CD4-positive, CD25-positive, alpha-beta regulatory T cell (primary cell): ENCODE measurements around the gene GALE. TPM values are rescaled to one million over a fixed set of nuclear protein-coding genes. Genes with fewer than 3 reads are reported as not detected.
A peak's percentile ranks its signal among the peaks of the same experiment; 100 is the strongest.
"Not testable (repeated sequence)": the region's sequence is repeated elsewhere in the genome, so short reads cannot be mapped to it uniquely, and the experiment has no call there.

ENCODE experiments used
- ATAC-seq, 2 donors: fragments of 150-1000 bp; cut with Tn5 transposase; one replicate each; pipeline ENCODE4 v1.10.0; 2021; ENCODE audit warnings: low read depth in 2 of 2, moderate number of reproducible peaks in 2 of 2, moderate library complexity in 1 of 2
- DNase-seq, 3 donors: peaks; one replicate each; pipeline versions ENCODE4 v3.0.0 to v3.0.0-alpha.2; 2012 to 2022; ENCODE audit warnings: mixed read lengths in 1 of 3
- H3K27ac ChIP-seq: one replicate; pipeline ENCODE4 v1.7.0; 2013; ENCODE audit warnings: mild to moderate bottlenecking, low read length; ENCODE audit not compliant: insufficient read depth, poor library complexity, severe bottlenecking
- H3K27me3 ChIP-seq: one replicate; pipeline ENCODE4 v1.7.0; 2013; ENCODE audit warnings: low read length; ENCODE audit not compliant: control insufficient read depth, insufficient read depth
- H3K36me3 ChIP-seq: one replicate; pipeline ENCODE4 v1.7.0; 2013; ENCODE audit warnings: mild to moderate bottlenecking, low read length, moderate library complexity; ENCODE audit not compliant: control insufficient read depth, insufficient read depth
- H3K4me1 ChIP-seq: 2 replicates; pipeline ENCODE4 v1.7.0; 2013; ENCODE audit warnings: mild to moderate bottlenecking, low read length; ENCODE audit not compliant: insufficient read depth, control insufficient read depth, poor library complexity, severe bottlenecking
- H3K4me3 ChIP-seq: one replicate; pipeline ENCODE4 v1.7.0; 2013; ENCODE audit warnings: low read depth, mild to moderate bottlenecking, low read length, moderate library complexity
- H3K9me3 ChIP-seq, 2 experiments: 1 replicate in 1 of 2; 2 replicates in 1 of 2; pipeline ENCODE4 v1.7.0; 2013; ENCODE audit warnings: low read length in 2 of 2, mild to moderate bottlenecking in 1 of 2, moderate library complexity in 1 of 2; ENCODE audit not compliant: control insufficient read depth in 2 of 2
- H3K27ac Mint-ChIP-seq, 3 donors: one replicate each; pipeline ENCODE4 v1.8.0; 2020 to 2022; ENCODE audit warnings: mild to moderate bottlenecking in 3 of 3, mixed read lengths in 3 of 3, moderate library complexity in 2 of 3
- H3K27me3 Mint-ChIP-seq: one replicate; pipeline ENCODE4 v1.8.0; 2022; ENCODE audit warnings: mild to moderate bottlenecking, mixed read lengths
- H3K36me3 Mint-ChIP-seq: one replicate; pipeline ENCODE4 v1.8.0; 2020; ENCODE audit warnings: mixed read lengths
- H3K4me1 Mint-ChIP-seq, 4 donors: one replicate each; pipeline ENCODE4 v1.8.0; 2020 to 2022; ENCODE audit warnings: mixed read lengths in 4 of 4, mild to moderate bottlenecking in 1 of 4
- H3K4me3 Mint-ChIP-seq, 4 donors: one replicate each; pipeline ENCODE4 v1.8.0; 2020 to 2022; ENCODE audit warnings: mild to moderate bottlenecking in 4 of 4, mixed read lengths in 4 of 4, moderate library complexity in 3 of 4
- H3K9me3 Mint-ChIP-seq, 7 donors: one replicate each; pipeline ENCODE4 v1.8.0; 2020 to 2022; ENCODE audit warnings: mixed read lengths in 7 of 7, mild to moderate bottlenecking in 3 of 7, moderate library complexity in 2 of 7
- polyA plus RNA-seq, 4 donors: library from polyadenylated mRNA; unstranded; fragments of 300-500 nt; fragmentation: Illumina TruSeq; gene quantifications; one replicate each; pipeline ENCODE4 v1.2.3, GENCODE V29; 2021
- total RNA-seq: library from RNA; stranded (reverse); gene quantifications from one replicate; pipeline ENCODE4 v1.2.3, GENCODE V29; 2022

The GALE gene
- total and polyA plus RNA-seq, 5 donors from 2014 or later, result 7.0 to 10.3 (median 9.8) TPM

DNA sequence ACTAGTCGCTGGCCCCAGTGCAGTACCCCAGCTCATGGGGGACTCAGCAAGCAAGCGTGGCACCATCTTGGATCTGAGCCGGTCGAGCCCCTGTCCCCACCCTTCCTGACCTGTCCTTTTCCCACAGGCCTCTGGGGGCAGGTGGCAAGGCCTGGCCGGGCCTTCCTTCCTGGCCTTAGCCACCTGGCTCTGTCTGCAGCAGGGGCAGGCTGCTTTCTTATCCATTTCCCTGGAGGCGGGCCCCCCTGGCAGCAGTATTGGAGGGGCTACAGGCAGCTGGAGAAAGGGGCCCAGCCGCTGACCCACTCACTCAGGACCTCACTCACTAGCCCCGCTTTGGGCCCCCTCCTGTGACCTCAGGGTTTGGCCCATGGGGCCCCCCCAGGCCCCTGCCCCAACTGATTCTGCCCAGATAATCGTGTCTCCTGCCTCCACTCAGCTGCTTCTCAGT, 5.8 kb downstream of the GALE start:
- not testable (repeated sequence) for H3K36me3 Mint-ChIP-seq, ATAC-seq, H3K27me3 Mint-ChIP-seq, H3K9me3 ChIP-seq, DNase-seq, H3K27ac ChIP-seq, H3K9me3 Mint-ChIP-seq, H3K27me3 ChIP-seq, H3K4me3 ChIP-seq
- peaks cover 1 to 40% (median 16%) of the 10 kb centered on the region in 4 donors for H3K4me1 Mint-ChIP-seq
- H3K4me3 Mint-ChIP-seq, result peak overlapping the region in 1 of 4 donors; percentile 44
- H3K27ac Mint-ChIP-seq, result peak overlapping the region in 2 of 3 donors; percentile 55 to 74
- Histone ChIP-seq H3K4me1 (peaks cover 30% of the 10 kb centered on the region), H3K36me3 (peaks cover 15% of the 10 kb centered on the region)

DNA sequence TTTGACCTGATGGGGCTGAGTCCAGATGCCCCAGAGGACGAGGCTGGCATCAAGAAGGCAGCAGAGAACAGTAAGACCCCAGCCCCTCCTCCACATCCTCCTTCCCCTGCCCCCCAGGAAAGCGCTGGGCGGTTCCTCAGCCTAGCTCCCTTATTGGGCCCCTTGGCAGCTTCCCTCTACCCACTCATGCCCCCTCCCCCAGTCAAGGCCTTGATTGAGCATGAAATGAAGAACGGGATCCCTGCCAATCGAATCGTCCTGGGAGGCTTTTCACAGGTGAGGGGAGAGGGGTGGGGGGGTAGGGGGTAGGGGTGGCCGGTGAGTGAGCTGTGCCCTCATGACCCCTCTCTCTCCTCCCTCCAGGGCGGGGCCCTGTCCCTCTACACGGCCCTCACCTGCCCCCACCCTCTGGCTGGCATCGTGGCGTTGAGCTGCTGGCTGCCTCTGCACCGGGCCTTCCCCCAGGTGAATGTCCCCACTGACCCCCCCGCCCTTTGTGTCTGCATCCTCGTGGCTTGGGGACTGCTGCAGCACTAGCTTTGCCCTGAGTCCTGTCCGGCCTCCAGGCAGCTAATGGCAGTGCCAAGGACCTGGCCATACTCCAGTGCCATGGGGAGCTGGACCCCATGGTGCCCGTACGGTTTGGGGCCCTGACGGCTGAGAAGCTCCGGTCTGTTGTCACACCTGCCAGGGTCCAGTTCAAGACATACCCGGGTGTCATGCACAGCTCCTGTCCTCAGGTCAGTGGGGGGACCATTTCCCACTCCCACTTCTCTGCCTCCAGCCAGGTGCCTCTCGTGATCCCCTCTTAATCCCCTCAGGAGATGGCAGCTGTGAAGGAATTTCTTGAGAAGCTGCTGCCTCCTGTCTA, 6.5 kb downstream of the GALE start:
- peaks cover 0 to 35% (median 16%) of the 10 kb centered on the region in 4 donors for H3K4me1 Mint-ChIP-seq
- peaks cover 23% of the 10 kb centered on the region for H3K4me1 ChIP-seq
- peaks cover 15% of the 10 kb centered on the region for H3K36me3 ChIP-seq
- DNase-seq (no peak), ATAC-seq (no peak)
- H3K27ac Mint-ChIP-seq, result peak overlapping the region in 2 of 3 donors; percentile 55 to 74
- no peak overlapping the region for H3K27ac ChIP-seq
- no peaks in the 10 kb centered on the region for H3K9me3 Mint-ChIP-seq
- no peaks in the 10 kb centered on the region for H3K27me3 ChIP-seq
- peak overlapping the region in 2 of 4 donors; percentile 44 to 47 for H3K4me3 Mint-ChIP-seq
- H3K27me3 Mint-ChIP-seq, result no peaks in the 10 kb centered on the region
- peaks cover 3% of the 10 kb centered on the region for H3K36me3 Mint-ChIP-seq
- no peaks in the 10 kb centered on the region for H3K9me3 ChIP-seq
- H3K4me3 ChIP-seq, result no peak overlapping the region

DNA sequence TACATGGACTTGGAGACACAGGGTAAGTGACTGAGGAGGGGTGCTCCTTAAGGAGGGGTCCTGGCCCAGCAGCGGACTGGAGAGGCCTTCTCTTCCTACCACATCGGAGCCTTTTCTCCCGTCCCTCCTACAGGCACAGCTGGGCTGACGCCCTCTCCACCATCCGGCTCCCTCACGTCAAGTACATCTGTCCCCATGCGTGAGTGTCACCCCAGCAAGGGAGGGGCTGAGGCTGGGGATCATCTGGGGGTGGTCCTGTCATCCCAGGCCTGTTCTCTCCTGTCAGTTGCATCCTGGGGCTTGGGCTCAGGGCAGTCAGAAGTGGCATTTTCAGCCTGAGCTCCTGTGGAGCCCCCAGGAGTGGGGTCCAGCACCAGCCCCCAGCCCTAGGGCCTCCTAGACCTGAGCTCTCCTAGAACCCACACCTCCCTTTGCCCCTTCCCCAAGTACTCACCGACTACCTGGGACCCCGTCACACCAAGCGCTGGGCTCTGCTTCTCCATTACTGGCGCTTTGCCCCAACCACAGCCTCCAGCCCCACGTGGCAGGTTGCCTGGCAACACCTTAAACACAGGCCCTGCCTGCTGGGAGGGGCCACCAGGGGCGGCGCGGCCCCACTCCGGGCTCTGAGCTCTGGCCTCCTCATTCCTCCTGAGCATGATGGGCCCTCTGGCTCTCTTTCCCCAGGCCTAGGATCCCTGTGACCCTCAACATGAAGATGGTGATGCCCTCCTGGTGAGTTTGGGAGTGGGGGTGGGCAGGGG, 7.4 kb downstream of the GALE start:
- H3K36me3 Mint-ChIP-seq, result peaks cover 4% of the 10 kb centered on the region
- peak overlapping the region in 2 of 4 donors; percentile 7 to 47 for H3K4me3 Mint-ChIP-seq
- peaks cover 15% of the 10 kb centered on the region for H3K36me3 ChIP-seq
- no peak overlapping the region for H3K4me3 ChIP-seq
- H3K27me3 ChIP-seq, result no peaks in the 10 kb centered on the region
- peaks cover 23% of the 10 kb centered on the region for H3K4me1 ChIP-seq
- peaks cover 0 to 32% (median 13%) of the 10 kb centered on the region in 4 donors for H3K4me1 Mint-ChIP-seq
- H3K9me3 Mint-ChIP-seq, result no peaks in the 10 kb centered on the region
- no peak overlapping the region for H3K27ac Mint-ChIP-seq
- no peaks in the 10 kb centered on the region for H3K9me3 ChIP-seq
- no peak for DNase-seq
- ATAC-seq, result no peak
- no peaks in the 10 kb centered on the region for H3K27me3 Mint-ChIP-seq
- no peak overlapping the region for H3K27ac ChIP-seq

DNA sequence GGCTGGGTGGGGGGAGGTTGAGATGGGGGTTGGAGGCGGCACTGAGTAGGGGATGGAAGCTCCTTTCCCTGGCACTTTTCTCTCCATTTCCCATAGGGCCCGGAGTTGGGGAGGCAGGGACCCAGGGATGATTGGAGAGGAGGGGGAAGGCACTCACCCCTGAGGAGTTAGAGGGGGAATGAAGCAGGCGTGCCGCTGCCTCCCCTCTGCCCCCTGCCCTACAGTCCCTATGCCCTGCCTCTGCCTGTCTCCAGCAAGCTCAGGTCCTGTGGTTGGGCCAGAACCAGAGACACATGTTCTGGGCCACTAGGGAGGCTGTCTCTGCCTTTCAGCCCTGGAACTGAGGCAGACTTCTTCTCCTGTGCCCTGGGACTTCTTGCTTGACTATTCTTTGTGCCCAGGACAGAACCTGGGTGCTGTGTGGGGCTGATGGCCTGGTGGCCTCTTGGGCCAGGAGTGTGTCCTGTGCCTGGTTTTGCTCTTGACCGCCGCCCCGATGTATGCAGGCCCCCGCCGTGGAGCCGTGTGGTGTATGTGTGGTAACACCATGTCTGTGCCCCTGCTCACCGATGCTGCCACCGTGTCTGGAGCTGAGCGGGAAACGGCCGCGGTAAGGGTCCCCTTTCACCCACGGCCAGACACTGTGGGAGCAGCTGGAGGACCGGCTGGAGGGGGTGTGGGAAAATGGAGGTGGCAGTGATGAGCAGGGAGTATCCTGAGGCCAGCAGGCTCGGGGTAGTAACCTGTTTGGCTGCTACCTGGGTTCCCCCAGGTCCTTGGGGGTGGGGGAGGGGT, 8.2 kb downstream of the GALE start:
- peaks cover 23% of the 10 kb centered on the region for H3K4me1 ChIP-seq
- ATAC-seq (no peak), DNase-seq (no peak)
- H3K27me3 ChIP-seq, result no peaks in the 10 kb centered on the region
- Mint-ChIP-seq H3K27me3 (no peaks in the 10 kb centered on the region), H3K4me1 (peaks cover 0 to 32% (median 13%) of the 10 kb centered on the region in 4 donors), H3K4me3 (peak overlapping the region; percentile 32 to 98 (median 94)), H3K36me3 (peaks cover 12% of the 10 kb centered on the region), H3K27ac (peak overlapping the region in 2 of 3 donors; percentile 59 to 96), H3K9me3 (no peaks in the 10 kb centered on the region)
- H3K36me3 ChIP-seq, result peaks cover 19% of the 10 kb centered on the region
- H3K27ac ChIP-seq, result peak overlapping the region; percentile 86
- no peaks in the 10 kb centered on the region for H3K9me3 ChIP-seq
- no peak overlapping the region for H3K4me3 ChIP-seq

DNA sequence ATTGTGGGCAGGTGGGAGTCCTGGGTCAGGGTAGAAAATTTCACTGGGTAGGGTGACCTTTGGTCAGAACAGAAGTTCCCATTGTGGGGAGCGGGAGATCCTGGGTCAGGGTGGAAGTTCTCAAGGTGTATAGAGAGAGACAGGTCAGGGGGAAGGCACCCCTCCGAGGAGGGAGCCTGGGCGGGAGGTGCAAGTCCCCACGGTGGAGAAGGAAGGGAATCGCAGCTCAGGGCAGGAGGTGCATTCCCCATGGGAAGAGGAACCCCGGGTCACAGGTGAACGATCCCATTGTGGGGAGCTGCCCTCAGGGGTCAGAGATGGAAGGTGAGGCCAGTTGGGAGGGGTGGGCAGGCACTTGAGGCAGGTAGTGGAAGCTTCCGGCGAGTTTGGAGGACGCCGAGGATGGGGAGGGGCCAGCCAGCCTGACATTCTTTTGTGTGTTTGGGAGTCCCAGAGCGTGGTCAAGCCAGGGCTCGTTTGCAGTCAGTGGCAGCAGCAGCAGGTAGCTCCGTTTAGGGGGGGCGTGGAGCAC, 9.0 kb downstream of the GALE start:
- H3K4me1 ChIP-seq, result peaks cover 23% of the 10 kb centered on the region
- DNase-seq (peak in 1 of 3 donors; percentile 54), ATAC-seq (peak in 1 of 2 donors; percentile 19)
- peaks cover 24% of the 10 kb centered on the region for H3K36me3 ChIP-seq
- Mint-ChIP-seq H3K9me3 (no peaks in the 10 kb centered on the region), H3K27me3 (no peaks in the 10 kb centered on the region), H3K27ac (peak overlapping the region; percentile 86 to 98 (median 96)), H3K36me3 (peaks cover 20% of the 10 kb centered on the region), H3K4me1 (peaks cover 0 to 32% (median 13%) of the 10 kb centered on the region in 4 donors), H3K4me3 (peak overlapping the region; percentile 92 to 99 (median 98))
- peak overlapping the region; percentile 86 for H3K27ac ChIP-seq
- H3K4me3 ChIP-seq, result peak overlapping the region; percentile 97
- H3K9me3 ChIP-seq, result no peaks in the 10 kb centered on the region
- no peaks in the 10 kb centered on the region for H3K27me3 ChIP-seq

DNA sequence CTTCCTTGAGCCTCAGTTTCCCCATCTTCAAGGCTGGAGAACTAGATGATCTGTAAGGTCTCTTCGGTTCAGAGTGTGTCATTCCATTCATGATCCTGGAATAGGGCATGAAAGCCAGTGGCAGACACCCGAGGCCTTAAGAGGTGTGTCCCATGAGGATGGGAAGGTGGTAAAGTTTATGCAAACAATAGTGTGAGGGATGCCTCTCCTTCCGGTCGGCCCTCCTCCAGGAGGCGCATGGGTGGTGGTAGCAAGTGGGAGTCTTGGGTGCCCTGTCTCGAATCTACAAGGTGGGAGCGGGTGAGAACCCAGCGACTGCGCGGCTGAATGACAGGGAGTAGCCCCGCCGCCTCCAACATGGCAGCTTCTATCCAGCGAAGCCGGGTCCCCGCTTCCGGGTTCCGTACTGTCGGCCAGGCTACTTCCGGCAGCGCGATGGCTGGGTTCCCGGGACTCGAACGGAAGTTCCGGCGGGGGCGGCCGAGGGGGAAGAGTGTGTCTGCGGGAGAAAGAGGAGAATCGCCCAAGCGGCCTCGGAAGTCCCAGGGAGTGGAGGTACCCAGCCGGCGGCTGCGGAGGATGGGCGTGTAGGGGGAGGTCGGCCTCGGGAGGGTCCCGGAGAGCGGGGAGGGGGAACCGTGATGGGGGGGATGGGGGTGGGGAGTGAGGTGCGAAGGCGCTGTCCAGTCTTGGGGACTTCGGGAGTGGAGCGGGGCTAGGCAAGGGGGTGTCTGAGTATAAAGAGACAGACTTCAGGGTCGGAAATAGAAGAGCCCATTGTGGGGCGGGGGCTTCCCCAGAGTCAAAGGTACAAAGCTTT, 9.6 kb downstream of the GALE start, which contains the start of gene LYPLA2:
TSS of gene LYPLA2 (plus strand) at position 450 of the 820 bp plus-strand sequence. CDS start 1,538 bp downstream, outside the sequence.
- peaks cover 0 to 32% (median 13%) of the 10 kb centered on the region in 4 donors for H3K4me1 Mint-ChIP-seq
- Histone ChIP-seq H3K36me3 (peaks cover 24% of the 10 kb centered on the region), H3K27me3 (no peaks in the 10 kb centered on the region), H3K9me3 (no peaks in the 10 kb centered on the region), H3K4me1 (peaks cover 23% of the 10 kb centered on the region), H3K27ac (peak within 1 kb of the TSS; percentile 86), H3K4me3 (peak within 1 kb of the TSS; percentile 97)
- DNase-seq (peak; percentile 82 to 92 (median 85)), ATAC-seq (peak; percentile 91 to 92)
- H3K27ac Mint-ChIP-seq, result peak within 1 kb of the TSS; percentile 86 to 98 (median 96)
- peaks cover 25% of the 10 kb centered on the region for H3K36me3 Mint-ChIP-seq
- peak within 1 kb of the TSS; percentile 92 to 99 (median 98) for H3K4me3 Mint-ChIP-seq
- H3K27me3 Mint-ChIP-seq, result no peaks in the 10 kb centered on the region
- H3K9me3 Mint-ChIP-seq, result no peaks in the 10 kb centered on the region
